HG03469 (cell line): ENCODE results near the gene CAPZB.

Experiments
- ATAC-seq: cut with Tn5 transposase; IDR thresholded peaks from one replicate; pipeline ENCODE4 v1.9.1; 2021; ENCODE audit warnings: mild to moderate bottlenecking, moderate library complexity, moderate number of reproducible peaks; ENCODE audit not compliant: unreplicated experiment

Gene CAPZB

DNA sequence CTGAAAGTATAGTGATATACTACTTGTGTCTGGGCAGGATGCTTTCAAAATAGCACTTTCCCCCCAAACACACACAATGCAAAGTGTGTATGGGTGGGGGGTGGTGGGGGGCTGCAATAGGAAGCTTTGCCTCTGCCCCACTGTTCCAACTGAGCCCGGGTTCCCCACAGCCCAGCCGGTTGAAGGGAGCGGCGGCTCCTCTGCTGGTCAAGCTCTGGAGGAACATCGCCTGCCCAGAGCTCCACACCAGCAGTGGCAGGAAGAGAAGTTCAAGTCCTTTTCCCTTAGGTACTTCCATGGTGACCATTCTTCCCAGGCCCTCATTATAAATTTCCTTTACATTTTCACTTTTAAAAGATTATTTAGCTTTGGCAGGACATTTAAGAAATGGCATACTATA is 74.9 kb downstream of the CAPZB start:
- no peak for ATAC-seq

DNA sequence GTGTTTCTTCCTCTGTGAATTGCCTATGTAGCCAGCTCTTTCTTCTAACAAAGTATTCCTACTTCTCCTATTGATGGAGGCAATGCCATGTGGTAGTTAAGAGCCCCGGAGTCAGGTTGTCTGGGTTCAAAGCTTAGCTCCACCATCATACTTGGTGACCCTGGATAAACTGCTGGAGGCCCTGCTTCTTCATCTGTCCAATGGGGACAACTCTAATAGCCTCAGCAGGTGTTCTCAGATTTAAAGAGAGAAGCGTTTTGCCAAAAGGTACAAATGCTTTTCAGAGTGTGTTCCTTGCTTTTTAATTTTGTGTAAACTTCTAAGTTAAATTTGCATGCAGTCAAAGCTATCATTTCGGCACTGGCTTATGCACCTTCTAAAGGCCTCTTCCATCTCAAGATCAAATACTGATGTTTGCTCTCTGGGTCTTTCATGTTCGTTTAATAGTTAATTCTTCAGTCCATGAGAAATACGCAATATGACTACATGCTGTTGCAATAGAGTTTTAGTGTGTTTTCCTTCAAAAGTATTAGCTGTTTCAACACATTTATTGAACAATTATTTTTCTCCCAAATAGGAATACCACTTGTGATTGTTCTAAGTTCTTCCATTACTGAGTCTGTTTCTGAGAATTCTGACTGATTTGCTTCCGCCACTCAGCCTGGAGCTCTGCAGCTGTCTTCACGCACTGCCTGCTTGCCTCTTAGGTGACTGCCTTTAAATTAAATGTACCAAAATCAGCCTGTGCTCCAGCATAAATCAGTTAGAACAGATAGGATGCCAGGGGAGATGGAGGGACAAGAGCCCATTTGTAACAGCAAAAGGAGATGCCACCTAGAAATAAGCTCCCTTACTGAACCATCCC is 75.6 kb downstream of the CAPZB start:
- no peak for ATAC-seq

DNA sequence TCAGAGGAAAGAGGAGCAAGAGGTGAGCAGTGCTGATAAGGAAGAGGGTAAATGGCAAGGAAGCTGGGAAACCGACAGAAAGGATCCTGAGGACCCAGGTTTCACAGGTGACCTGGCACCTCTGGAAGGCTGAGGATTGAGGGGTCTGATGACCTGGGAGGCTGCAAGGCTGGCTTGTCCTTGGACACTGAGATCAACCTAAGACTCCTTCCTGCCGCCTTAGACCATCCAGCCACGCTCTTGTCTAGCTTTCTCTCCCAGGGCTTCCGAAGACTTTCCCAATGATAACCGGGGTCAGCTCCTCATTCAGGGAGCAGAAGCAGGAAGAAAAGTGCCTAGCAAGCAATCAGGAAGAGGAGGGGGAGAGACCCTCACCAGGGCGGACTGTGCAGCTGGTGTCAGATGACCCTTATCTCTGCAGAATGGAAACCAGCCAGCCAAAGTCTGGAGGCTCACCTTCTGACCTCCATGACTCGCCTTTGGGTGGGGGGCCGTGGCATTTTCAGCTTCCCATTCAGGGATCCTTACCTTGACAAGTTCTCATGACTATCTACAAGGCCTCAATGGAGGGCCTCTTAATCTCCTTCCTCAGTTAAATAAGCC is 77.7 kb downstream of the CAPZB start:
- no peak for ATAC-seq

DNA sequence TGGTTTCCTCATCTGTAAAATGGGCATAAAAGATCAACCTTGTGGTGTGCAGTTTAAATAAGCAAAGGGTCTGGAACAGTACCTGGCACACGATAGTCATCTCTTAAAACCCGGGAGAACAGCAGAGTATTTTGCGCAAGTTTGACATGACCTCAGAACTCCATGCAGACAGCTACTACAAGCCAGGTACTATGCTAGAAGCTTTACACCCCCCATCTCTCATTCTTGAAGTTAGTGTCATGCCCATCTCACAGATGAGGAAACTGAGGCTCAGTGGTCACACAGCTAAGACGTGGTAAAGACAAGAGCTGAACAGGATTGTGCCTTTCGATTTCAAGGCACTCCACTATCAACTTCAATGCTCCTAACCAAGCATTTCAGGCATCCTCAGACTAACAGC is 78.7 kb downstream of the CAPZB start:
- ATAC-seq: no peak

DNA sequence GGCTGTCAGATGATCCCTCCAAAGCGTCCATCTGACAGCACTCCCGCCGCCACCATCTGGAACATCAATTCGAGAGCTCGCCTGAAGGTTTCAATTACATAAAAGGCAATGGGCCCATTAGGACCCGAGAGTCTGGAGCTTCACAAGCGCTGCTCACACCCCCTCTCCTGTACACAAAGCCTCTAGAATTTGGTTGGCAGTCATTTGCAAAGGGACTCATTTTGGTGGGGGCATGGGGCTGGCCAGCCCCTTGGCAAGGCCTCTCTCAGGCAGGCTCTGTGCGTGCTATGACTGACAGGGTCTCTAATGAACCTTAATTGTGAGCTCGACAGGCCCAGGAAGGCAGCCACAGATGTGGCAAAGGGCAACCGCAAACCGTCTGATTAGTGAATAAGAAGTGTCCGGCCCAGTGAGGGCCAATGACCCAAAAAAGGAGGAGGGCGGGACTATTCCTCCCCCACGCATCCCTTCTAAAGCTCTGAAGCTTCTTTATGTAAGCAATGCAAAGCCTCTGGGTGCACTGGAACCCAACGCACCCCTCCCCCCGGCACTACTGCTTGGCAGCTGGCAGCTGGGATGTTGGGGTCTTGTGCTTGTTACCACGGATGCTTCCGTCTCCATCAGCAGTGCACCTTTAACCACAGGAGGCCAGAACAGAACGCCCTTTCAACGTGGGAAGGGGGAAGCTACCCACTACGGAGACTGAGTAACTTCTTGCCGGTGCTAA is 79.4 kb downstream of the CAPZB start:
- no peak for ATAC-seq

DNA sequence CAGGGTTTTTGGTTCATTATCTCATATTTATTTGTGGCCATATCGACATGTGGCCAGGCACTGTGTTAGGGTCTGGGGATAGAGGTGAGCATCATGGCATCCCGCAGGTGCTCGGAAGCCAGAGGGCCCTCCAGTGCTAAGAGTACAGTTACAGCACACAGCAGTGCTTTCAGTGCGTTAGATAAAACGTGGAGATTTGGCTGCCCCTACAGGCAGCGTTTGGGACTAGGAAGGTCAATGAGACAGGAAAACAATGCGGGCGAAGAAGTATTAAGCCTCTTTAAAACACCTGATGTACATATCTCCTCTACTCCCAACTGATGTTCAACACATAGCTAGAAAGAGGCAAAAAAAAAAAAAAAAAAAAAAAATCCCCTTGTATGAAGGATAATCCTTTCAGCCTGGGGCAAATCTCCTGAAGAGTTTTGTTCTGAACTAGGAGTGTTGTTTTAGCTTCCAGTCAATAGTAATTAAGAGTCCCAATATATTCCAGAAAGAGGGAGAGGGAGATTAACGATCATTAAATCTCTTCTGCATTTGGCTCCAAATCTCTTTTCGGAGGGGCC is 80.1 kb downstream of the CAPZB start:
- no peak for ATAC-seq

DNA sequence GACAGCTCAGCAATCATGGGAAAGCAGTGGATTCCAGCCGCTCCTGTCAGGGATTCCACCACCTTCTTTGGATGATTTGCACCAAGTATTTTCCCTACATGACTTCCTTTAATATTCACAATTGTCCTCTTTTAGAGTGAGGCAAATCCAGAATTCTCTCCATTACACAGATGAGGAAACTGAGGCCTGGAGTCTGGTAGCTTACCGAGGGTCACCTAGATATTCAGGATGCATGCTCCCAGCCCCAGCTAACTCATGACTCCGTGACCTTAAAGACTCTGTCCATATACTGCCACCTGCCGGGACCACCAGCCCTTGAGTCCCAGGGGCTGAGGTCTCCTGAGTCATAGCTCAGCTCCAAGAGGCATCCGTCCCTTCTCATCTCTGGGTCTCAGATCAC is 80.6 kb downstream of the CAPZB start:
- no peak for ATAC-seq

DNA sequence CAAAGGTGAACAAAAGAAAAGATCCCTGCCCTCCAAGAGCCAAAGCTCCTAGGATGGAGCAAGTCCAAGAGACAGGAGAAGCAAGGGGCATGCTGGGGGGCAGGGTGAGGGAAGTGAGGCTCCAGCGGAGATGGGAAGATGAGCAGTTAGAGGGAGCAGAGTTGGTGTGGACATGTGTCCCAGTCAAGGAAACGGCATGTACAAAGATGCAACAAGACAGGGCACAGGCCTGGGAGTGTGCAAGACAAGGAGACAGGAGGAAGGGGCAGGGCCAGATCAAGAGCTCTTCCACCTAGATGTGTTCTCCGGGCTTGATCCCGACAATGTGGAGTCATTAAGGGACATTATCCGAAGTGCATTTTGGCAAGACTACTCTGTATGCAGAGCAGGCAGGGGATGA is 82.1 kb downstream of the CAPZB start:
- ATAC-seq: no peak

DNA sequence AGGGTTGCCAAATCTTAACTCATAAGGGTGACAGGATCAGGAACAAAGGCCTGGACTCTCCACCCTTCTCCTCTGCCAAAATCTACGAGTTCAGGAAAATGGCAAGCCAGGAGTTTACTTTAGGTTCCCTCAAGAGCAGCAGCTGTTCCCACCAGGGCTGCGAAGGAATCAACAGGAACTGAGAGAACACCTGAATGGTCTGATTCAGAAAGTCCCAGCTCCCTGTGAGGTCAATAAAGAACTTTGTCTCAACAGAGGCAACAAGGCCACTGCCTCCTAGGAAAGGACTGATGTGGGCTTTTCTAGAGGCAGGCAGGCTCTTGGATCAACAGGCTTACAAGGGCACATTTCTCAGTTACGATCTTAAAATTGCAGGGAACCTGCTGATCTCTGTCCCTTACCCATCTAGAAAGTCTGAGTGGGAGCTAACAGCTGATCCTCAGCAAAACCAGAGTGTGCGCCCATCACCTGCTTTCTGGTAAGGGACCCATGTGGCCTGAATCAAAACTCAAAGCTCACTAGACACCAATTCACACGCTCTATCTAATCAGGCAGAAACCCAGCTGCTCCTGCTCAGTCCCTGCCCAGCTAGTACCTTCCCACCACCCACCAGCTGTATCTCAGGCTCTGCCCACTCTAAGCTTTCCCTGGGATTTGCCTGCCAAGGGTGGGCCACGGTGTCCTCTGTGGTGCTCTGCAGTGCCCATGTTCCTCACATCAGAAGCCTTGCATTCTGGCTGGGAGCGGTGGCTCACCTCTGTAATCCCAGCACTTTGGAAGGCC is 83.1 kb downstream of the CAPZB start:
- ATAC-seq: no peak

DNA sequence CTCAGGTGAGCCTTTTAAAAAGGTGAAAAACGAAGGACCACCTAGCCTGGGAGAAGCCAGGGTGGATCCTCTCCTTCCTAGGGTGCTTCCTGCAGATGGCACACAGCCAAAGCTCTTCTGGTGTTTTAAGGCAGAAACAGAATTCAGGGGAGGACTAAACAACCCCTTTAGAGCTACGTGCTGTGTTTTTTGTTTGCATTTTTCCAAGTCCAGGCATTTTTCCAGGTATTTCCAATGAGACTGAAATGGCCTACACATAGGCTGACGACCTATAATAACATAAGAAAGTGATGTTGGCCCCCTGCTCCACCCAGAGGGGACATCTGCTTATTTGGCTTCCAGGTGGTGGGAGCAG is 83.8 kb downstream of the CAPZB start:
- no peak for ATAC-seq

DNA sequence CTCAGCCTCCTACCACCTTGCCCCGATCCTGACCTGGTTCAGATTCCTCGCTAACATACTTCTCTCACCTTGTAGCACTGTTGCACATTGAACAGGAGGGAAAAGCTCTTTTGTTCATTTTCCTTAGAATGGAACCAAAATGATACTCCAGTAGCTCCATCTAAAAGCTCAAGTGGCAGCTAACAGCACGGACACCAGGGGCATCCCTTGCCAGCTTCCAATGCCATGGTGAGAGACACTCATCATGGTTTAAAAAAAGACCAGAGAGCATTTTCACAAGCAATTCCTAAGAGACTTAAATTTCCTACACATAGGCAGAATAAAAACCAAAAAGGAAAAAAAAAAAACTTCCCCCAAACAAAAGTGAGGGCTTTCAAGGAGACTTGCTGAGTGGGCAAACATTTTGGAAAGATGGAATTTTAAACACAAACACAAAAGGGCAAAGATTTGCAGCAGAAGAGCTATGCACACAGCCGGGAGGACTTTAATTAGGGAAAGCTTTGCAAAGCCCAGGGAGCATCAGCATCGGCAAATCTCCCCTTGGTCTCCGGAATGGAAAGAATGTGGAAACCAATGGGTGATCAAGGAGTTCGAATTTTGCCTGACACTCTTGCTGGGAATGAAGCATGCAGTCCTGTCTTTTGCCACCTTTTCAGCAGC is 84.3 kb downstream of the CAPZB start:
- ATAC-seq: no peak

DNA sequence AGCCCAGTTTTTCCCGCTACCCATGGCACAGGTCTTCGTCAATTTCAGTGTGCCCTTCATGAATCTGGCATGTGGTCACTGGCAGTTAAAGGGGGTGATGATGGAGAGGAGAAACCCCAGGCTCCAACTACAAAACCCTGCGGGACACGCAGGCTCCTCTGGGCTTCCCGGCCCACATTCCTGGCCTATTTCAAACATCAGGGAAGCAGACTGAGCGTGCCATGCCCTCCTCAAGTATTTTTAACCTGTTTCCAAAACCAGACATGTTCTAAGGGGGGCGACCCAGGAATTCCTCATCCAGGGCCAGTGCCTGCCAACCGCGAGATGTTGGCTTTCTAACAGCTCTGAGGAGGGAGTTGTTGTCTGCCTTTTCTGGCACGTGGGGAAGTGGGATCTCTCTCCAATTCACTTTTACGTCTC is 85.1 kb downstream of the CAPZB start:
- no peak for ATAC-seq

DNA sequence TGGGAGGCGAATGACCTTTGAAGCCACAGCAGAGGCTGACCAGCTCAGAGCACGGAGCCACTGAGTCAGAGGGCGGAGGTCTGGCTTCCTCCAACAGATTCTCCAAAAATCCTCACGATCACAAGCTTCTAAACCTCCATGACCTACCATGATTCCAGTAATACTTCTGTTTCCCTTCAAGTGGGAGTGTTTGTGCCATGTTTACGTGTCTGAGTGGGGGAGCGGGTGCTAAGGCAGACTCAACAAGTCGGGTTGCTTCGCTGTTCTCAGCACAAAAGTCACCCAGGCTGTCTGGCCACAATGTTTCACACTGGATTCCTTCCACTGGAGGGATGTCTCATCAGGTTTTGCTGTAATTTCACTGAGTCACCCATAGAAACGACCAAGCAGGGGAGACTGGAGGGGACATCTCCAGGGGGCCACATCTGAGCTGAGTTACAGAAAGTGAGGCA is 87.0 kb downstream of the CAPZB start:
- no peak for ATAC-seq

DNA sequence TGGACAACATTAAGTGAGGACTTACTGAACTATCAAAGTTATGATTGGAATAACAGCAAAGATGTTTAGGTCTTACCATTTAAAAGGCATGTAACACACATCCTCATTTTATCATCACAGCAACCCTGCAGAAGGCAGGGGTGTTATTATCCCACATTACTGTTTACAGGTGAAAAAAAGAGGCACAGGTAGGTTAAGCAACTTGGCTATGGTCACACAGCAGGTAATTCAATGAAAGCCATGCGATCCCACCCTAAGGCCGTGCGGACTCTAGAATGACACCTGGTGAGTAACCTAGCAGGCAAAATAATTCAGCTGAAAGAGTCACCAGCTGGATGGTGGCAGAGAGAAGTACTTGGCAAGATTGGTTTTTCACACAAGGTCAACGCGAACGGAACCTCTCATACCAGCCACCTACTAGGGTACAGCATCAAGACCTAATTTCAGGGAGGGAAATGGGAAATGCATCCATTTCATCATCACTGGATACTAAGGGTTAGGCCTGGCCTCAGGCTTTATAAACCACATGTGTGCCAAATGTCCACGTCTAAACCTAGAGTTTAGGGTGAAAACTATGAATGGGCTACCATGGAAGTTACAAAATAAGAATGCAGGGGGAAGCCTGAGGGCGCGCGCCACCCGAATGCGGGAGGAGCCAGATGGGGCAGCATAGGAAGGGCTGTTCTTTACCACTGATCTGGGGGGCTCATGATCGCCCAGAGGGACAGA is 88.0 kb downstream of the CAPZB start:
- no peak for ATAC-seq

DNA sequence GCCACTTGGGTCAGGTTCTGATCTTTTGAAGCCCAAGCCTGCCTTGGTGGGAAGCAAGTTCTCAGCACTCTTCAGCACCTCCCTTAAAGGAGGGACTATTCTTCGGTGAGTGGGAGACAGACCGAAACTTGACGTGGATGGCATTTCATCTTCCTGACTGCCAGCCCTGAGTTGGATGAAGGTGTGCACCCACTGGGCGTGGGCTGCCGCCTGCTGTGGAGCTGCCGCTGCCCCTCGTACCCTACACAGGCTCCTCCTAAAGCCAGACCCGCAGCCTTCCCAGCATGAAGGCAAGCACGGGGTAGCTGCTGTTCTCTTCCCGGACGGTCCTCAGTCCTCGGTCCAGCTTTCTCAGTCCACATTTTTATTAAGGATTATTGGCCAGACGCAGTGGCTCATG is 89.1 kb downstream of the CAPZB start:
- no peak for ATAC-seq

DNA sequence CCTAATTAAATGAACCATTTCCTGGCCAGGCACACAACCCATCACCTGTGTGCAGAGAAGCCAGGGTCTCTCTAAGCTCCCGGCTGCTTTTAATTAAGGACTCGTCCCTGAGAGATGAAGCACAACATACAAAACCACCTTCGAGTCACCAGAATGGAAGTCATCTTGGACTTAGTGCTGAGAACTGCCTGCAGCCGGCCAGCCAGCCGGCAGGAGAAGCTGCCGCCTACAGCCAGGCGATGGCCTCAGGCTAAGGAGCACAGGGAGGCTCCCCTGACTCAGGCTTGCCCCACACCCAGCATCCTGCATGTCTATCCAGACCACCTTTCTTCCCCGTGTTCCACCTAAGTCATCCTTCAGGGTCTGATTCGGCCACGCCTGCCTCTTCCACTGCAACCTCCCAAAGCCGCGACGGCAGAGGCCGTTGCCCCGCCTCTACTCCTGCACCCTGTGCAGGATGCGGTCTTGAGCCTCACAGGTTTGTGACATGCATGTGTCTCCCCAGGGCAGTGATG is 89.6 kb downstream of the CAPZB start:
- no peak for ATAC-seq

DNA sequence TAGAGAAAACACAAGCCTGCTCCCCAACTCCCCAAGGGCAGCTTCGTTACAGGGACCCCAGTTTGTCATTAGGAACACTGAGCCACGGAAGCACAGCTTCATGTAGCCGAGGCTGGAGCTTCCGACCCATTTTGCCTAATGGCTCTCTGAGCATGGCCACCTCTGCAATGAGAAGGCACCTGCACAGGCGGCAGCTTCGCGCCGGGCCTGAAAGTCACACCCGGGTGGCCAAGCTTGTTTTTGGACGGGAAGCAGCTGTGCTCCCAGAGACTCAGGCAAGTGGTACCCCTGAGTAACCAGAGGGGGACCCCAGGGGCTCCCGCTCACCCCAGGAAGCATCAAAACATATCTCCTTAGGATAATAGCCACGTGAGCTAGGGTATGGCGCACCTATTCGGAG is 92.3 kb downstream of the CAPZB start:
- no peak for ATAC-seq

DNA sequence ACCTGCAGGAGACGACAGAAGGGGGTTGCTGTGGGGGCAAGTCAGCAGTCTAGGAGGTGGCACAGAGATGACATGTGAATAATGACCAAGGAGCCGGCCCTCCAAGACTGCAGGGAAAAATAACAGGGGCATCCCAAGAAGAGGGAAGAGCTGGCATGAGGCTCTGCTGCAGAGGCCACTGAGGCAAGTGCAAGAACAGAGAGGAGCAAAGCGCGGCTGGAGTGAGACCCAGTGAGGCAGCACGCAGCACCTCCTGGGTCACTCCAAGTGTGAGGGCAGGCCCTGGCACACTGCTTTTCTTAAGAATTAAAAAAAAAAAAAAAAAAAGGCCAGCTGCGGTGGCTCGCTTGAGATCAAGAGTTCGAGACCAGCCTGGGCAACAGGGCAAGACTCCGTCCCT is 93.1 kb downstream of the CAPZB start:
- ATAC-seq: no peak

DNA sequence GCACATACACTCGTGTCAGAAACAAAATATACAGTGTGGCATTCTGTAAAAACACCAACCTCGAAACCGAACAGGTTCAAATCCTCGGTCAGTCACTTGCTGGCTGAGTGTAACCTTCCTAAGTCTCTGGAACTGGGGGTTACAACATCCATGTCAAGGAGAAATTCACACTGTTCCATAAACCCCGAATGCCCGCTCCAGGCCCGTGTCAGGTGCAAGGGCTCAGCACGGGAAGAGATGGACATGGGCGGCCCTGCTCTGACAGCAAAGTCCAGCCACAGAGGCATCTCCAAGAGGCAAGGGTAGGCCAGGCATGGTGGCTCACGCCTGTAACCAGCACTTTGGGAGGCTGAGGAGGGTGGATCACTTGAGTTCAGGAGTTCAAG is 93.8 kb downstream of the CAPZB start:
- no peak for ATAC-seq
